PC-9 (cell line): ENCODE measurements around the gene KCNQ1OT1.

ENCODE experiments used
- EZH2 ChIP-seq: fragments of 200-600 bp; sonication (generic); IDR thresholded peaks from 2 replicates; pipeline ENCODE4 v1.8.0; 2017; ENCODE audit warnings: antibody characterized with exemption, low read depth
- TF ChIP-seq, protein P1 (sequence below): fragments of 200-600 bp; sonication (generic); conservative IDR thresholded peaks from 2 replicates; pipeline ENCODE4 v1.6.1; 2017; ENCODE audit warnings: mixed run types, antibody characterized with exemption, mild to moderate bottlenecking, moderate library complexity

DNA sequence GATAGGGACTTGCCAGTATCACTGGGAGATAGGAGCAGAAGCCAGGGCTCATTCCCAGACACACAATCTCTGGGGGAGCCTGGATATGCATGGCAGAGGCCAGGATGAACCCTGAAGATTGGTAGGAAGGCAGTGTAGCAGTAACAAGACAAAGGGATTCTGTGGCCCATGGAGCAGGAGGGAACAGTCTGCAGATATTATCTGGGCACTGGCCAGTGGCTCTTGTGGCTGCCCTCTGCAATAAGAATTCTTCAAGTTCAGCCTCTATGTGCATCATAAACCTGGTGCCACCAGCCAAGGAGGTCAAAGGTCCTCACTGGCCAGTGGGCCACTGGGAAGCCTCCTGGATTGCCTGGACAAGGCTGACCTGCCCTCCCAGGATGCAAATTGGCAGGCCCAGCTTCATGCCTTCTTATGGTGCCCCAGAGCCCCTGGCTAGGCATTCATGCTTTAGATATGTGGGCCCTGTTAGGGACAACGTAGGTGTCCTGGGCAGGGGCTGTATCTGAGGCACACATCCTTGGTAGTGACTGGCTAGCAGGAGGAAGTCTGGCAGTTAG, 29.2 kb downstream of the KCNQ1OT1 start:
- TF ChIP-seq, protein P1, sequence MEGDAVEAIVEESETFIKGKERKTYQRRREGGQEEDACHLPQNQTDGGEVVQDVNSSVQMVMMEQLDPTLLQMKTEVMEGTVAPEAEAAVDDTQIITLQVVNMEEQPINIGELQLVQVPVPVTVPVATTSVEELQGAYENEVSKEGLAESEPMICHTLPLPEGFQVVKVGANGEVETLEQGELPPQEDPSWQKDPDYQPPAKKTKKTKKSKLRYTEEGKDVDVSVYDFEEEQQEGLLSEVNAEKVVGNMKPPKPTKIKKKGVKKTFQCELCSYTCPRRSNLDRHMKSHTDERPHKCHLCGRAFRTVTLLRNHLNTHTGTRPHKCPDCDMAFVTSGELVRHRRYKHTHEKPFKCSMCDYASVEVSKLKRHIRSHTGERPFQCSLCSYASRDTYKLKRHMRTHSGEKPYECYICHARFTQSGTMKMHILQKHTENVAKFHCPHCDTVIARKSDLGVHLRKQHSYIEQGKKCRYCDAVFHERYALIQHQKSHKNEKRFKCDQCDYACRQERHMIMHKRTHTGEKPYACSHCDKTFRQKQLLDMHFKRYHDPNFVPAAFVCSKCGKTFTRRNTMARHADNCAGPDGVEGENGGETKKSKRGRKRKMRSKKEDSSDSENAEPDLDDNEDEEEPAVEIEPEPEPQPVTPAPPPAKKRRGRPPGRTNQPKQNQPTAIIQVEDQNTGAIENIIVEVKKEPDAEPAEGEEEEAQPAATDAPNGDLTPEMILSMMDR: no peak
- no peak for TF ChIP-seq EZH2
